ENCODE results near the gene PLCB2.

The PLCB2 gene

DNA sequence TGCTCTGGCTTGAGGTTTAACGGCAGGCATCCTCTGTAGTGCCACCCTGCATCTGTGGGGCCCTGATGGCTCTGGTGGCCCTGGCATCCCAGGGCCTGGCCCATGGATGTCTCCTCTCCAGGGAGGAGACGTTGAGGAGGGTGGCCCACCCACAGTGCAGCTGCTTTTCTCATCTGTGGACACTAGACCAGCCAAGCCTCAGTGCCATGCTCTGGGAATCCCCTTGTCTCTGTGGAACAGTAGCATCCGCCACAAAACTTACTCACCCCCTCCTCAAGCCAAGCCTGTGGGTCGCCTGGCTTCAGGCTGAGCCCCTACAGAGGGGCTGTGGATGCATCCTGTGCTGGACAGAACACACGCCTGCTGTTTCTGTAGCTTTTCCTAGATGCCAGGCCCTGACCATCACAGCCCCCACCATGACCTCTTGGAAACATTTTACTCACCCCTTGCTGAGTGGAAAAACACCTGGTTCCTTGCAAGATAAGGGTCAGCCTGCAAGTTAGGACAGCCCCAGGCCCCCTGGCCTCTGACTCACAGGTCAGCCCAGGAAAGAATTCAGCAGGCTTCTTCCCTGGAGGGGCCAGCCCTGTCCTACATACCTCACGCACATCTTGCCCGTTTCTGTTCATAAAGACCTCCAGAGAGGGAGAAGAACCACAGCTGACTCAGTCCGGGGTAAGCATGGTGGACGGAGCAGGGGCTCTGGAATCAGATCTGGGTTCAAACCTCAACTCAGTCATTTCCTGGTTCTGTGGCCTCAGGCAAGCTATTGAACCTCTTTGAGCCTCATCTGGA lies 49.9 kb downstream of the PLCB2 start:
- H3K4me3 ChIP-seq (ENCODE audit: control insufficient read depth, low read depth, low read length), result no peak overlapping the region
- TF ChIP-seq, protein P1, sequence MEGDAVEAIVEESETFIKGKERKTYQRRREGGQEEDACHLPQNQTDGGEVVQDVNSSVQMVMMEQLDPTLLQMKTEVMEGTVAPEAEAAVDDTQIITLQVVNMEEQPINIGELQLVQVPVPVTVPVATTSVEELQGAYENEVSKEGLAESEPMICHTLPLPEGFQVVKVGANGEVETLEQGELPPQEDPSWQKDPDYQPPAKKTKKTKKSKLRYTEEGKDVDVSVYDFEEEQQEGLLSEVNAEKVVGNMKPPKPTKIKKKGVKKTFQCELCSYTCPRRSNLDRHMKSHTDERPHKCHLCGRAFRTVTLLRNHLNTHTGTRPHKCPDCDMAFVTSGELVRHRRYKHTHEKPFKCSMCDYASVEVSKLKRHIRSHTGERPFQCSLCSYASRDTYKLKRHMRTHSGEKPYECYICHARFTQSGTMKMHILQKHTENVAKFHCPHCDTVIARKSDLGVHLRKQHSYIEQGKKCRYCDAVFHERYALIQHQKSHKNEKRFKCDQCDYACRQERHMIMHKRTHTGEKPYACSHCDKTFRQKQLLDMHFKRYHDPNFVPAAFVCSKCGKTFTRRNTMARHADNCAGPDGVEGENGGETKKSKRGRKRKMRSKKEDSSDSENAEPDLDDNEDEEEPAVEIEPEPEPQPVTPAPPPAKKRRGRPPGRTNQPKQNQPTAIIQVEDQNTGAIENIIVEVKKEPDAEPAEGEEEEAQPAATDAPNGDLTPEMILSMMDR (conservative IDR thresholded peaks at IDR 0.05; ENCODE audit: control insufficient read depth, insufficient read depth, low read depth, low read length), result no peak

DNA sequence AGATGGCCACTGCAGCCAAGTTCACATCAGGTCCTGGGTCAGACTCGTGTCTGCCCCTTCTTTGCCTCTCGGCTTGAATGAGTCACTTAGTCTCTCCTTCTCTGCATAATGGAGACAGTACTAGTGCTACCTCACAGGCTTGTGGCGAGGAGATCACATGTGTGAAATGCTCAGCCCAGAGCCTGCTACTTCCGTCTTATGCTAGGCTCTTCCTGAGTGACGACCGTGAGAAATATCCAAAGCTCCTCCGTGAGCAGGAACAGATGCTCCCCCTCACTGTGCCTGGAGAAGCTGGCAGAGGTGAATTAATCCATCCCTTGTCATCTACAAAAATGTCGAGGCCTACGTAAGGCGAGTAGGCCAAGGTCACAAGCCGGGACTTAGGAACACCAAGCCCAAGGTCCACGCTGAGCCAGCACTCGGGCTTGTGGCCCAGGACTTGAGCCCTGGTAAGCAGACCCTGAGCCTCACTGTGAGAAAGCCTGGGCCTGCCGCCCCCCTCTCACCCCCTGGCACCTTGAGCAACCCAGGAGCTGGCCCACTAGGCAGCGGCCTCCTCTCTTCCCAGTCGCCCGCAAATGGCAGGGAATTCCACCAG lies 51.0 kb downstream of the PLCB2 start:
- DNase-seq (ENCODE audit: low read depth), result no peak
- TF ChIP-seq, protein P1 (conservative IDR thresholded peaks at IDR 0.05; ENCODE audit: control insufficient read depth, insufficient read depth, low read depth, low read length), result no peak
- H3K4me3 ChIP-seq (ENCODE audit: control insufficient read depth, low read depth, low read length), result no peak overlapping the region

More for the DNA sequence above, 49.9 kb downstream of the PLCB2 start:
- no peak for DNase-seq (ENCODE audit: low read depth)

DNA sequence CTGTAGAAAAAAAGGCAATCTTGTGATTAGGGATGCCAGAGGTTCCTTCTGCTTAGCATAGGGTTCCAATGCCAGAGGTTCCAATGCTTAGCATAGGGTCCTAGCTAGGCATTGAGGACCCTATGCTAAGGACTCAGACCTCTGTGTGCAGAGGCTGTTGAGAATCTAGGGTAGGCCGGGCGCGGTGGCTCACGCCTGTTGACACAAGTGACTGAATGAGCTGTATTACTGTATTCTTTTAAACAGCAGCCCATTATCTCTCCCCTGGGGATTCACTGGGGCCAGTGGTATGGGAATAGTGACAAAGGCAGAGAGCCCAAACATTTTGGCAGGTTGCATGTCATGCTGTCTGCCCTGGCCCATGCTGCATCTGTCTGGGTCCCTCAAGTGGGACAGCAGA lies 52.7 kb downstream of the PLCB2 start:
- TF ChIP-seq, protein P1 (conservative IDR thresholded peaks at IDR 0.05; ENCODE audit: control insufficient read depth, insufficient read depth, low read depth, low read length), result no peak

DNA sequence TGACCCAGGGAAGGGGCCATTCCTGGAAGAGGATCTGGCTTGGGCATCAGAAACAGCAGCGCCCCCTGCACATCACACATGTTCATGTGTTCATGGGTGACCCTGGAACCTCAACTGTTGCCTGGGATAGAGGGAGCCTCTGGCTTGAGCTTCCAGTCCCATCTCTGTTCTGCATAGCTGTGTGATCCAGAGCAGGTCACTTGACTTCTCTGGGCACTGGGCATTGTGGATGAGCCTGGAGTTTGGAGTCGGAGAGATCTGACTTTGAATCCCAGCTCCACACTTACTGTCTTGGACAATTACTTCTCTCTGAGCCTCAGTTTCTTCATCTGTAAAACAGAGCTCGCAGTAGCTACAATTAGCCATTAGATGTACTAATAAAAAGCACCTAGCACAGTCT lies 53.3 kb downstream of the PLCB2 start:
- TF ChIP-seq, protein P1 (conservative IDR thresholded peaks at IDR 0.05; ENCODE audit: control insufficient read depth, insufficient read depth, low read depth, low read length), result no peak
- DNase-seq (ENCODE audit: low read depth), result no peak
- H3K4me3 ChIP-seq (ENCODE audit: control insufficient read depth, low read depth, low read length), result no peak overlapping the region

More for the DNA sequence above, 52.7 kb downstream of the PLCB2 start:
- no peak overlapping the region for H3K4me3 ChIP-seq (ENCODE audit: control insufficient read depth, low read depth, low read length)
- DNase-seq (ENCODE audit: low read depth), result no peak

DNA sequence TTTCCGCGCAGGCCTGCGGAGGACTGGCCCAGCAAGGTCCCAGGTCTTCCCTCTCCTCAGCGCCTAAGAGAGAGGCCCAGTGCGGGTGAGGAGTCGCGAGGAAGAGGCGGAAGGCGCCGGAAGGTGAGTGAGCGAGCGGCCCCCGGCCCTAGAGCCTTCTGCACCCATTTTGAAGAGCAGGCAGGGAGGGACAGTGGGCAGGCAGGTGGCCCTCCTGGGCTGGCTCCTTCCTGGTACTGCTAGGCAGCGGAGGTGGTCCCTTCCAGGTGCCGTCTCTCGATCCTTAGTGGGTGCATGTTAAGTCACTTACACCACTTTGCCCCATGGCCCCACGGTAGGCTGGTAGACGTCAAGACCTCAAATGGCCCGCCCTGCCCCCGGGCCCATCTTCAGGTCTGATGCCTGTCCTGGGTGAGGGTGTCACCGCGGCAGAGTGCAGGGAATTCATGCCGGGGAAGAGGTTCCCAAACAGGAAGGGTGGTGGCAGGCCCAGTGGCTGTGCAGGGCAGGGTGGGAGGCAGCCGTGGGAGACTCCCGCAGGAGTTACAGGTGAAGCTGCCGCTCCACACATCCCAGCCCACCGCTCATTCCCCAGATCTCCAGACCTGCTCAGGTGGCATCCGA lies 54.5 kb downstream of the PLCB2 start:
- TF ChIP-seq, protein P1 (conservative IDR thresholded peaks at IDR 0.05; ENCODE audit: control insufficient read depth, insufficient read depth, low read depth, low read length), result no peak

DNA sequence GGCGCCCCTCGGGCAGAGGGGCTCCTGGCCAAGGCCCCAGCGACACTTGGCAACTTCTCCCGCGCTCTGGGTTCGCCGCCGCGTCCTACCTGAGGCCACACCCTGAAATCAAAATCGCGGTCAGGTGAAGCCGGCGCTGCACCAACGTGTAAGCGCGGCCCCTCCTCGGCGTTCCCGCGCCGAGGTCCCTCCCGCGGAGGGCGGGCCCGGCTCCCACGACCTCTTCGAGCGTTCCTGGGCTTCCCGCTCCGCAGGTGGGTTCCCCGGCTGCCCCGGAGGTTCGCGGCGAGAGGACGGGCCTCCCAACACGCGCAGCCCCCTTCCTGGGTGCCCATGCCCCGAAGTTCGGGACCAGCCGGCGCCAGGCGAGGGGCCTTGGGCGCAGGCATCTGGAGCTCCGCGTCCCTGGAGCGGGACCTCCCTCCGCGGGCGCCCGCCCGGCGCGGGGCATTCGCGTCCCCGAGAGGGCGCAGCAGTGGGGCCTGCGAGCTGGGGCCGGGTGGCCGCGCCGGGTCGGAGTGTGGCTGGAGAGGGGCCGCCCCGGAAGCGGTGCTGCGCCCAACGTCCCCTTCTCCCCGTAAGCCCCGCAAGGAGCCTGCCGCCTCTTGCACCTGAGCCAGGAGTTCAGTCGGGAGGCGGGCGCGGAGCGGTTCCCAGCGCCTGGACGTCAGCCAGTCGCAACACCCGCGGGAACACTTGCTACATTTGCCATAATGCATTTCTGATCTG lies 55.1 kb downstream of the PLCB2 start:
- DNase-seq (ENCODE audit: low read depth), result no peak
- TF ChIP-seq, protein P1 (conservative IDR thresholded peaks at IDR 0.05; ENCODE audit: control insufficient read depth, insufficient read depth, low read depth, low read length), result no peak
- no peak overlapping the region for H3K4me3 ChIP-seq (ENCODE audit: control insufficient read depth, low read depth, low read length)

More for the DNA sequence above, 54.5 kb downstream of the PLCB2 start:
- DNase-seq (ENCODE audit: low read depth), result no peak
- no peak overlapping the region for H3K4me3 ChIP-seq (ENCODE audit: control insufficient read depth, low read depth, low read length)

Data from fibroblast of mammary gland (primary cell).